Lower leg skin (tissue), 4 donors: Measurements from ENCODE around the gene VANGL2. TPM values are rescaled to one million over a fixed set of nuclear protein-coding genes. Genes with fewer than 3 reads are reported as not detected.

ENCODE experiments used
- DNase-seq, 2 donors: peaks; one replicate each; pipeline ENCODE4 v3.0.0-alpha.2; 2019; ENCODE audit warnings: low spot score in 2 of 2
- H3K4me3 ChIP-seq: fragments of 200-600 bp; sonication (generic); 2 replicates; pipeline ENCODE4 v1.5.1; 2017; ENCODE audit warnings: mild to moderate bottlenecking, low read depth; ENCODE audit not compliant: poor library complexity, severe bottlenecking
- POLR2A ChIP-seq, 2 donors: fragments of 450-650 bp; IDR thresholded peaks; one replicate each; pipeline ENCODE4 v1.6.1; 2016 to 2017; ENCODE audit warnings: antibody characterized with exemption in 2 of 2, mild to moderate bottlenecking in 1 of 2, moderate library complexity in 1 of 2
- WGBS, 2 donors: methylation state at CpG; one replicate each; pipeline ENCODE4 v1.1.5; 2018; 5-methylcytosine and 5-hydroxymethylcytosine counted together
- intact Hi-C: fragments of 100-400 bp; cut with DNase I; formaldehyde crosslinking; loops from one replicate; pipeline ENCODE4 v1.15.0; 2023; ENCODE audit warnings: low total_unique reads
- total RNA-seq, 4 donors: library from RNA; depleted of rRNA; stranded (reverse); fragments of >200 nt; gene quantifications; one replicate each; pipeline ENCODE4 v1.1.0, GENCODE V29; 2016
- TF ChIP-seq, protein P1 (sequence below), 3 donors: fragments of 450-650 bp; IDR thresholded peaks; one replicate each; pipeline ENCODE4 v1.5.1; 2016; ENCODE audit warnings: antibody characterized with exemption in 3 of 3, mild to moderate bottlenecking in 3 of 3, moderate library complexity in 2 of 3

Gene VANGL2
- total RNA-seq, 4 donors from 2014 or later = 18.7 to 27.3 (median 24.4) TPM

DNA sequence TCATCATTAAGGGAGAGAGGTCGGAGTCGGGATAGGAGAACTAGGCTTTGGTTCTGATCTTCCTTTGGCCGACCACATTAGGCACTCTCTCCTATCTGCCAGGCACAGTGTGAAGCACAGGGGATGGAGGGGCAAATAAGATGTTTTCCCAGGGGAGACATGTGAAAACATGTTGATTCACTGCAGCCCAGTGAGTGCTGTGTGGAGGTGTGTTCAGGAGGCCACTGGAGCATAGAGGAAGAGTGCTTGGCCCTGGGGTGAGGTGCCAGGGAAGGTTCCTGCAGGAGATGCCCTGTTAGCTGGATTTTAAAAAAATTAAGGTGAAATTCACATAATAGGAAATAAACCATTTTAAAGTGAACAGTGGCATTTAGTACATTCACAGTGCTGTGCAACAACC lies 3.7 kb downstream of the VANGL2 start:
- no peak overlapping the region for H3K4me3 ChIP-seq
- peak in 1 of 2 donors; percentile 62 for DNase-seq
- TF ChIP-seq, protein P1, sequence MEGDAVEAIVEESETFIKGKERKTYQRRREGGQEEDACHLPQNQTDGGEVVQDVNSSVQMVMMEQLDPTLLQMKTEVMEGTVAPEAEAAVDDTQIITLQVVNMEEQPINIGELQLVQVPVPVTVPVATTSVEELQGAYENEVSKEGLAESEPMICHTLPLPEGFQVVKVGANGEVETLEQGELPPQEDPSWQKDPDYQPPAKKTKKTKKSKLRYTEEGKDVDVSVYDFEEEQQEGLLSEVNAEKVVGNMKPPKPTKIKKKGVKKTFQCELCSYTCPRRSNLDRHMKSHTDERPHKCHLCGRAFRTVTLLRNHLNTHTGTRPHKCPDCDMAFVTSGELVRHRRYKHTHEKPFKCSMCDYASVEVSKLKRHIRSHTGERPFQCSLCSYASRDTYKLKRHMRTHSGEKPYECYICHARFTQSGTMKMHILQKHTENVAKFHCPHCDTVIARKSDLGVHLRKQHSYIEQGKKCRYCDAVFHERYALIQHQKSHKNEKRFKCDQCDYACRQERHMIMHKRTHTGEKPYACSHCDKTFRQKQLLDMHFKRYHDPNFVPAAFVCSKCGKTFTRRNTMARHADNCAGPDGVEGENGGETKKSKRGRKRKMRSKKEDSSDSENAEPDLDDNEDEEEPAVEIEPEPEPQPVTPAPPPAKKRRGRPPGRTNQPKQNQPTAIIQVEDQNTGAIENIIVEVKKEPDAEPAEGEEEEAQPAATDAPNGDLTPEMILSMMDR (IDR thresholded peaks at IDR 0.05) = no peak
- TF ChIP-seq POLR2A (IDR thresholded peaks at IDR 0.05) = no peak
- 77 to 80% methylated on average over 3 of the region's 3 CpGs for WGBS, 2 donors
- intact Hi-C loops = no loop called here

DNA sequence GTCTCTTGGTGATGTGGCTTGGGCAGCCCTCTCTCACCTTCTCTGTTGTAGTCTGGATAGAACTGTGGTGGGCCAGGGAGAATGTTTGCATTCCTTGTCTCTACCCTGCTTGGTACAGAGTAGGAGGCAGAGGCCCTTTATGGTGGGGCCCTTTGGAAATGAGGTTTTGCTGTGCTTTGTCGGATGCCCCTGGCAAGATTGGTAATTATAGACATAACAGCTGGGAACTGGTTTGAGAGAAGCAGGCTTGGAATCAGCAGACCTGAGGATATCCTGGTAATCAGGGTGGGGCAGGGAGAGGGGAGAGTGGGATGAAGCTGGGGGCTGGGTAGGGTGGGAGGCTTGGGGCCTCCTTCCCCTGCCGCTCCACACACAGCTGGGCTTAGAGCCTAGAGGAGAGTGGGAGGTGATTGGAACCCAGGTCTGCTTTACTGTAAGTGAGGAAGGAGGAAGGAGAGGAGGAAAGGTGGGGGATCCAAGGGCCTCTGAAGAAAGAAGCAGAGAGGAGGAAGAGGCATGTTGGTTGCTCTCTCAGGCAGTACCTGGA lies 5.0 kb downstream of the VANGL2 start:
- intact Hi-C loops = no loop called here
- peak in 1 of 2 donors; percentile 48 for DNase-seq
- WGBS, 2 donors = 37 to 54% methylated on average over 2 of the region's 2 CpGs
- H3K4me3 ChIP-seq = no peak overlapping the region
- TF ChIP-seq, protein P1 (IDR thresholded peaks at IDR 0.05) = no peak
- TF ChIP-seq POLR2A (IDR thresholded peaks at IDR 0.05) = no peak

DNA sequence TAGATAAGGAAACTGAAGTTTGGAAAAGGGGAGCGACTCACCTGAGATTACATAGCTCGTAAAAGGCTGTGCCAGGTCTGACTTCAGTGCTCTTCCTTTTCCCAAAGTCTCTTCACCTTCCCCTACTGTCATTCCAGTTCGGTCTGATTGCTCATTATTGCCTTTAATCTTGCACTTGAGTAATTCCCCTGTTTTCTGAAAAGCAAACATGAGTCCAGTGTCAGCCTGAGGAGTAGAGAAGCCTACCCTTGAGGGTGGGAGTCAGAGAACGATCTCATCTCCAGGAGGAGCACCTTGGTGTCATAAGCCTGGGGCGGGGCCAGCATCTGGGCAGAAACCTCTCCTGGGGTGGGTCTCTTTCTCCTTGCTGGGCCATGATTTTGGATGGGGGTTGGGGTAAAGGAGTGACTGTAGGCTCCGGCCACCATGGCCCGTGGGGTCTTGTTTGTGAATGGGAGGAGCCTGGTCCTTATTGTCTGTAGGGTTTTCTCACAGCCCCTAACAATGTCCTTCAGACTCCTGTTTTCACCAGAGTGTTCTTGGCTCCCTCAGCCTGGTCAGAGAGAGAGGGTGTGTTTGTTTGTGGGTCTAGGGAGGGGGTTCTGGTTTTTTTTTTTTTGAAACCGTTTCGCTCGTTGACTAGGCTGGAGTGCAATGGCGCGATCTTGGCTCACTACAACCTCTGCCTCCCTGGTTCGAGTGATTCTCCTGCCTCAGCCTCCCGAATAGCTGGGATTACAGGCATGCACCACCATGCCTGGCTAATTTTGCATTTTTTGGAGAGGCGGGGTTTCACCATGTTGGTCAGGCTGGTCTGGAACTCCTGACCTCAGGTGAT lies 6.0 kb downstream of the VANGL2 start:
- H3K4me3 ChIP-seq = no peak overlapping the region
- intact Hi-C loops = no loop called here
- 64 to 69% methylated on average over 15 of the region's 15 CpGs for WGBS, 2 donors
- peak in 1 of 2 donors; percentile 65 for DNase-seq
- no peak for TF ChIP-seq POLR2A (IDR thresholded peaks at IDR 0.05)
- TF ChIP-seq, protein P1 (IDR thresholded peaks at IDR 0.05) = no peak

DNA sequence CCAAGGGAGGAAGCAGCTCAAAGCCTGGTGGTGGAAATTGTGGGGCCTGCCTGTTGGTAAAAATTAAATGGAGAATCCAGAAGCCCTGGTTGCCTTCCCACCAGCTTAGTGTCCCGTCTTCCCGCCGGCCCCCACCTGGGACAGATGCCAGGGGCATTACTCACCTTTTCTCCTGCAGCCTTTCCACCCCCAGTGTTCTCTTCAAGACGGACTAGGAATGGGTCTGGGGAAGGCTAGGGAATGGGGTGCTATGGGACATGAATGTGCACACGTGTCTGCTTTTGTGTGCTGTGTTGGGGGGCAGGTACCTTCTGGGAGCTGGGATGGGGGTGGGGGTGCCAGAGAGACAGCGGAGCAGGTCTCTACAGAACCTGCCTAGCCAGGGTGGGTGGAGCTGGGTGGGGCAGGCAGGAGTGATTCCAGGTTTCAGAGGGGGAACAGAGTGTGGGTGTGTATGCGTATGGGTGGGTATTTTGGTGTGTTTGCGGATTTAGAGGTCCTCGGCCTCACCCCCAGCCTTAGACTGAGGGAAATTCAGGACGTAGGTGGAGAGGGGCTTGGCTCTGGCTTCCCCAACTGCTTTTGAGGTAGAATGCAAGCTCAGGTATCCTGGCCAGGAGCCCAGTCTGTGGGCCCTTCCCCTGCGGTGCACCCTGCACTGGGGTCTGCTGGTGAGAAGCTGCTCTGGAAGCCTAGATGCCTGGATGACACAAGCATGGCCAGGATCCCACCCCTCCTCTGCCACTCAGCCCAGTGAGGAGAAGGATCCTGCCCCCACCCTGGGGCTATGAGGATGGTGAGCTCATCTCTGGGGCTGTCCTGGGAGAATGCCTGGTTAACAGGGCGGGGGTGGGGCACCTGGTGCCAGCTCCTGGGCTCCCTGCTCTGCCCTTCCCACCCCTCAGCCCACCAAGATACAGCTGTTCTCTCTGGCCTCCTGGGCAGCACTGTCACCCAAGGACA lies 7.8 kb downstream of the VANGL2 start:
- TF ChIP-seq, protein P1 (IDR thresholded peaks at IDR 0.05) = no peak
- TF ChIP-seq POLR2A (IDR thresholded peaks at IDR 0.05) = no peak
- 53 to 63% methylated on average over 11 to 12 of the region's 12 CpGs for WGBS, 2 donors
- no peak overlapping the region for H3K4me3 ChIP-seq
- peak; percentile 53 to 89 for DNase-seq
- intact Hi-C loops = no loop called here

DNA sequence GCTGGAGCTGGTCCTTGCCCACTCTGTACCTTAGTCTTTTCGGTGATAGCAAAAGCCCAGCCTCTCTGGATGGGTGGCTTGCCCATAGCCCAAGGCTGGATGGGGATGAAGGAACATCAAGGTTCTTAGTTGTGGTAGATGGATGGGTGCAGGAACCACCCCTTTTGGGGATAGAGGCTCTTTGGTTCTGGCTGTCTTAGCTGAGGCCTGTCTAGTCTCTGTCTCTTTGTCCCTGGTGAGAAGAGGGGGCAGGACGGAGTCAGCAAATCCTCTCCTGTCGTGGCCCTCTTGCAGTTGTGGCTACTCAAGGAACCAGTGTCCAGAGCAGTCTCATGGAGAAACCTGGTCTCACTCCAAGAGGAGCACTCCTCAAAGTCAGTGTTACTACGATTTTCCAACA lies 8.5 kb downstream of the VANGL2 start:
- TF ChIP-seq POLR2A (IDR thresholded peaks at IDR 0.05) = no peak
- TF ChIP-seq, protein P1 (IDR thresholded peaks at IDR 0.05) = no peak
- 52 to 64% methylated on average over 4 of the region's 4 CpGs for WGBS, 2 donors
- no peak overlapping the region for H3K4me3 ChIP-seq
- intact Hi-C loops = no loop called here
- DNase-seq = peak in 1 of 2 donors; percentile 80
